Activated CD8-positive, alpha-beta T cell treated with anti-CD3 and anti-CD28 coated beads, Interleukin-2, amount 10 ng/mL, durations not matched to agents 7 days and 5 days (primary cell): ENCODE measurements around the gene CABLES2. TPM values are rescaled to one million over a fixed set of nuclear protein-coding genes. Genes with fewer than 3 reads are reported as not detected.
A peak's percentile ranks its signal among the peaks of the same experiment; 100 is the strongest.

Experiments used
- ATAC-seq: fragments of 150-1000 bp; cut with Tn5 transposase; one replicate; pipeline ENCODE4 v1.10.0; 2021; ENCODE audit warnings: moderate library complexity
- CTCF ChIA-PET: fragments of 350-600 bp; sonication (Branson Sonifier 250); formaldehyde crosslinking; loops from one replicate; lab custom pipeline; 2021; ENCODE audit warnings: antibody characterized with exemption; lab: Charles Lee
- POLR2A ChIA-PET: fragments of 350-600 bp; sonication (Branson Sonifier 250); formaldehyde crosslinking; loops from one replicate; lab custom pipeline; 2021; ENCODE audit warnings: antibody characterized with exemption; lab: Charles Lee
- DNase-seq: peaks from one replicate; pipeline ENCODE4 v3.0.0-alpha.2; 2020
- H3K27ac Mint-ChIP-seq: one replicate; pipeline ENCODE4 v1.8.0; 2021; ENCODE audit warnings: mild to moderate bottlenecking, mixed read lengths
- H3K27me3 Mint-ChIP-seq: one replicate; pipeline ENCODE4 v1.8.0; 2021; ENCODE audit warnings: low read depth, mixed read lengths
- H3K36me3 Mint-ChIP-seq: one replicate; pipeline ENCODE4 v1.8.0; 2021; ENCODE audit warnings: low read depth, mixed read lengths
- H3K4me1 Mint-ChIP-seq: one replicate; pipeline ENCODE4 v1.8.0; 2021; ENCODE audit warnings: low read depth, mixed read lengths
- H3K4me3 Mint-ChIP-seq: one replicate; pipeline ENCODE4 v1.8.0; 2021; ENCODE audit warnings: mild to moderate bottlenecking, mixed read lengths
- H3K9me3 Mint-ChIP-seq: one replicate; pipeline ENCODE4 v1.8.0; 2022; ENCODE audit warnings: mixed read lengths; ENCODE audit not compliant: insufficient read depth
- total RNA-seq, 2 experiments: library from RNA; stranded (reverse); gene quantifications; one replicate each; pipeline ENCODE4 v1.2.3, GENCODE V29; 2021

CABLES2 gene
- total RNA-seq, 2 experiments from 2014 or later: 17.0 to 17.5 TPM

GRCh38 chr20:62405108-62405980 is 1.7 kb downstream of the CABLES2 start:
- ChIA-PET POLR2A (interaction anchor here (0.6 kb wide), 1 partner anchor 17 kb away, joined by 3 read pairs; no protein-coding TSS in a partner anchor), CTCF (no interaction called here)
- Mint-ChIP-seq H3K4me1 (peaks cover 28% of the 10 kb centered on the region), H3K27ac (peak overlapping the region; percentile 73), H3K36me3 (no peaks in the 10 kb centered on the region), H3K27me3 (no peaks in the 10 kb centered on the region), H3K4me3 (peak overlapping the region; percentile 77), H3K9me3 (no peaks in the 10 kb centered on the region)
- no peak for DNase-seq
- no peak for ATAC-seq

- no peak for ATAC-seq
- Mint-ChIP-seq H3K4me1 (peaks cover 22% of the 10 kb centered on the region), H3K36me3 (no peaks in the 10 kb centered on the region), H3K9me3 (no peaks in the 10 kb centered on the region), H3K4me3 (no peak overlapping the region), H3K27ac (no peak overlapping the region), H3K27me3 (no peaks in the 10 kb centered on the region)
- POLR2A ChIA-PET: no interaction called here
- CTCF ChIA-PET: no interaction called here
- no peak for DNase-seq
These were observed 2.4 kb downstream of the CABLES2 start for GRCh38 chr20:62404761-62405107.

GRCh38 chr20:62404112-62404665 is 2.9 kb downstream of the CABLES2 start:
- ATAC-seq (no peak), DNase-seq (no peak)
- H3K27me3 Mint-ChIP-seq: no peaks in the 10 kb centered on the region
- H3K4me3 Mint-ChIP-seq: peak overlapping the region; percentile 34
- no peaks in the 10 kb centered on the region for H3K9me3 Mint-ChIP-seq
- peaks cover 19% of the 10 kb centered on the region for H3K4me1 Mint-ChIP-seq
- ChIA-PET CTCF (no interaction called here), POLR2A (no interaction called here)
- no peaks in the 10 kb centered on the region for H3K36me3 Mint-ChIP-seq
- peak overlapping the region; percentile 55 for H3K27ac Mint-ChIP-seq

GRCh38 chr20:62403331-62403730 is 3.8 kb downstream of the CABLES2 start:
- DNase-seq: no peak
- CTCF ChIA-PET: no interaction called here
- no peak overlapping the region for H3K4me3 Mint-ChIP-seq
- no peak for ATAC-seq
- no peaks in the 10 kb centered on the region for H3K36me3 Mint-ChIP-seq
- no peak overlapping the region for H3K27ac Mint-ChIP-seq
- POLR2A ChIA-PET: no interaction called here
- H3K27me3 Mint-ChIP-seq: no peaks in the 10 kb centered on the region
- peaks cover 19% of the 10 kb centered on the region for H3K4me1 Mint-ChIP-seq
- no peaks in the 10 kb centered on the region for H3K9me3 Mint-ChIP-seq

GRCh38 chr20:62402456-62403150 is 4.5 kb downstream of the CABLES2 start:
- peaks cover 16% of the 10 kb centered on the region for H3K4me1 Mint-ChIP-seq
- ChIA-PET CTCF (no interaction called here), POLR2A (no interaction called here)
- H3K4me3 Mint-ChIP-seq: no peak overlapping the region
- peaks cover 4% of the 10 kb centered on the region for H3K36me3 Mint-ChIP-seq
- no peak for ATAC-seq
- no peak overlapping the region for H3K27ac Mint-ChIP-seq
- no peaks in the 10 kb centered on the region for H3K9me3 Mint-ChIP-seq
- no peak for DNase-seq
- no peaks in the 10 kb centered on the region for H3K27me3 Mint-ChIP-seq

- ChIA-PET POLR2A (interaction anchor here (1.2 to 1.3 kb wide), 2 partner anchors 13 to 15 kb away, joined by 3 to 4 read pairs; partner anchors contain the start of gene RPS21), CTCF (no interaction called here)
- ATAC-seq (no peak), DNase-seq (no peak)
- H3K36me3 Mint-ChIP-seq: peaks cover 8% of the 10 kb centered on the region
- H3K4me3 Mint-ChIP-seq: no peak overlapping the region
- H3K27ac Mint-ChIP-seq: no peak overlapping the region
- H3K4me1 Mint-ChIP-seq: peaks cover 16% of the 10 kb centered on the region
- no peaks in the 10 kb centered on the region for H3K27me3 Mint-ChIP-seq
- H3K9me3 Mint-ChIP-seq: no peaks in the 10 kb centered on the region
These were observed 5.7 kb downstream of the CABLES2 start for GRCh38 chr20:62401331-62401779.

- no peak overlapping the region for H3K27ac Mint-ChIP-seq
- H3K9me3 Mint-ChIP-seq: no peaks in the 10 kb centered on the region
- ATAC-seq (no peak), DNase-seq (no peak)
- H3K4me1 Mint-ChIP-seq: peaks cover 8% of the 10 kb centered on the region
- H3K4me3 Mint-ChIP-seq: no peak overlapping the region
- ChIA-PET POLR2A (interaction anchor here (0.9 to 1.6 kb wide), 3 partner anchors 9 to 14 kb away, joined by 3 to 6 read pairs (median 3); partner anchors contain the start of gene RPS21), CTCF (interaction anchor here (1.0 to 1.2 kb wide), 2 partner anchors 9 to 216 kb away, joined by 3 read pairs; no protein-coding TSS in a partner anchor)
- H3K36me3 Mint-ChIP-seq: peaks cover 8% of the 10 kb centered on the region
- no peaks in the 10 kb centered on the region for H3K27me3 Mint-ChIP-seq
These were observed 6.5 kb downstream of the CABLES2 start for GRCh38 chr20:62400541-62400940.

GRCh38 chr20:62400021-62400420 is 7.1 kb downstream of the CABLES2 start:
- no peaks in the 10 kb centered on the region for H3K27me3 Mint-ChIP-seq
- POLR2A ChIA-PET: interaction anchor here (0.9 to 1.6 kb wide), 2 partner anchors 9 to 13 kb away, joined by 3 to 6 read pairs; partner anchors contain the start of gene RPS21
- H3K4me3 Mint-ChIP-seq: no peak overlapping the region

GRCh38 chr20:62398120-62398821 is 8.8 kb downstream of the CABLES2 start:
- ChIA-PET CTCF (no interaction called here), POLR2A (no interaction called here)
- H3K27me3 Mint-ChIP-seq: no peaks in the 10 kb centered on the region
- H3K4me3 Mint-ChIP-seq: no peak overlapping the region
- ATAC-seq (no peak), DNase-seq (no peak)
- peak overlapping the region; percentile 55 for H3K27ac Mint-ChIP-seq
- no peaks in the 10 kb centered on the region for H3K4me1 Mint-ChIP-seq
- H3K36me3 Mint-ChIP-seq: peaks cover 10% of the 10 kb centered on the region
- H3K9me3 Mint-ChIP-seq: no peaks in the 10 kb centered on the region

More at GRCh38 chr20:62400021-62400420, 7.1 kb downstream of the CABLES2 start:
- peaks cover 4% of the 10 kb centered on the region for H3K4me1 Mint-ChIP-seq
- H3K27ac Mint-ChIP-seq: no peak overlapping the region
- CTCF ChIA-PET: interaction anchor here (1.0 to 1.2 kb wide), 2 partner anchors 10 to 216 kb away, joined by 3 read pairs; no protein-coding TSS in a partner anchor
- DNase-seq (no peak), ATAC-seq (no peak)
- peaks cover 8% of the 10 kb centered on the region for H3K36me3 Mint-ChIP-seq
- no peaks in the 10 kb centered on the region for H3K9me3 Mint-ChIP-seq

GRCh38 chr20:62396367-62397239 is 10.5 kb downstream of the CABLES2 start:
- Mint-ChIP-seq H3K9me3 (no peaks in the 10 kb centered on the region), H3K27ac (no peak overlapping the region), H3K36me3 (peaks cover 14% of the 10 kb centered on the region), H3K27me3 (no peaks in the 10 kb centered on the region), H3K4me3 (no peak overlapping the region), H3K4me1 (no peaks in the 10 kb centered on the region)
- CTCF ChIA-PET: interaction anchor here (0.9 kb wide), 1 partner anchor 13 kb away, joined by 4 read pairs; no protein-coding TSS in a partner anchor
- no peak for DNase-seq
- POLR2A ChIA-PET: no interaction called here
- no peak for ATAC-seq
